ENCODE data around the gene NOL6. TPM values are rescaled to one million over a fixed set of nuclear protein-coding genes. Genes with fewer than 3 reads are reported as not detected.

Gene NOL6
- polyA plus RNA-seq, 1 donor (not counting 4 experiments of a cell fraction or from before 2014, with no cell fraction given) = 63.6 TPM

DNA sequence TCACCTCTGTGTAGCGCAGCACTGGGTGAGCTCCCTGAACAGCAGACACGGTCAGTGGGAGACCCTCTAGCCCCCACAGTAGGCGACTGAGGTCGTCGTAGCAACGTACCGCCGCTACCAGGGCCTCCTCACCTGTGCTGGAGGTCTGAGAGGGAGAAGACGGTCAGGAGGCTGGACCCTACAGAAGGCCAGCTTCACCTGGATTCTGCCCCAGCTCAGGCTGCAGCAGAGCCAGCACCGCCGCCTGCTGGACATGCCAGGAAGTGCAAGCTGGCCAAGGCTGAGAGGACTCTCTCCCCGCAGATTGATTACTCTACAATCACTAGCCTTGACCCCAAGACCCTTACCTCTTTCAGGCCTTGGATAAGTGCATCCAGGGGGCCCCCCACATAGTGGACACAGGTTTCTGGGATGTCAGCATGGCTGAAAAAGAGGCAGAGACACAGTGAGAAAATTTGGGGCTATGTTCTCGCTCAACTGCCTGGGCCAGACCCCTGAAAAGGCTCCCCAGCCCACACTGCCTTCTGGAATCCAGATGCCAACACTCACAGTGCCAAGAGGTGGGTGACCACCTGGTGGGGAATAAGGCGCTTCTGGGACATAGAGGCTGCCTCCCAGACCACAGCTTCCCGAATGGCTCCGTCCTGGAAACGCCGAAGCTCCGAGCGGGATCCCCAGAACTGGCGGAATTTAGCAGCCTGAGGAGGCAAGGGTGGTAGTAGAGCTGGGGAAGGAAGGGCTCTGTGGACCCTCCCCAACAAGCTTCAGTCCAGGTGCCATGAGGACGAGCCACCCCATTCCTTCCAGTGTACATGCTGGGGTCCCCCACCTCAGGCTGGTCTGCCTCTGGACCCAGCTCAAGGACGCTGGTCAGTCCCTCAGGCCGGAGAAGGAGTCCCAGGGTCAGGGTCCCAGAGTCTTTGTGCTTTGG is 6.9 kb downstream of the NOL6 start:
- peak; percentile 44 for FAIRE-seq
- Histone ChIP-seq H3K4me2 (ENCODE audit: control insufficient read depth, extremely low read depth, insufficient read depth, low read depth, low read length) (no peak overlapping the region), H3K79me2 (ENCODE audit: control insufficient read depth, insufficient read depth, low read length) (peaks cover 35% of the 10 kb centered on the region), H2AFZ (ENCODE audit: control insufficient read depth, low read length) (no peak overlapping the region), H3K9me1 (ENCODE audit: control insufficient read depth, extremely low read depth, insufficient read depth, low read length) (no peaks in the 10 kb centered on the region), H3K9me3 (ENCODE audit: control insufficient read depth, low read depth, low read length) (no peaks in the 10 kb centered on the region), H3K4me1 (ENCODE audit: control insufficient read depth, extremely low read depth, insufficient read depth, low read length) (peaks cover 53% of the 10 kb centered on the region), H3K36me3 (ENCODE audit: control insufficient read depth in 2 of 2, extremely low read depth in 1 of 2, insufficient read depth in 2 of 2, low read length in 2 of 2) (peaks cover 61 to 80% of the 10 kb centered on the region in 2 experiments), H3K27me3 (ENCODE audit: control insufficient read depth, extremely low read depth, insufficient read depth, low read length) (no peaks in the 10 kb centered on the region), H3K4me3 (ENCODE audit: control insufficient read depth in 2 of 3, extremely low read depth in 1 of 3, insufficient read depth in 2 of 3, low read depth in 1 of 3, low read length in 3 of 3) (no peak overlapping the region), H3K27ac (ENCODE audit: control insufficient read depth, insufficient read depth, low read length) (no peak overlapping the region), H3K9ac (ENCODE audit: control insufficient read depth, extremely low read depth, insufficient read depth, low read length) (no peak overlapping the region), H4K20me1 (ENCODE audit: control insufficient read depth, extremely low read depth, insufficient read depth, low read length) (no peaks in the 10 kb centered on the region)
- no peak for DNase-seq (ENCODE audit: low read depth, low spot score)
- dilution Hi-C loops (cut with MboI; ENCODE audit: extremely low pct_ligation_motif_present, low sequenced_read_pairs) = no loop called here
- TF ChIP-seq, protein P1, sequence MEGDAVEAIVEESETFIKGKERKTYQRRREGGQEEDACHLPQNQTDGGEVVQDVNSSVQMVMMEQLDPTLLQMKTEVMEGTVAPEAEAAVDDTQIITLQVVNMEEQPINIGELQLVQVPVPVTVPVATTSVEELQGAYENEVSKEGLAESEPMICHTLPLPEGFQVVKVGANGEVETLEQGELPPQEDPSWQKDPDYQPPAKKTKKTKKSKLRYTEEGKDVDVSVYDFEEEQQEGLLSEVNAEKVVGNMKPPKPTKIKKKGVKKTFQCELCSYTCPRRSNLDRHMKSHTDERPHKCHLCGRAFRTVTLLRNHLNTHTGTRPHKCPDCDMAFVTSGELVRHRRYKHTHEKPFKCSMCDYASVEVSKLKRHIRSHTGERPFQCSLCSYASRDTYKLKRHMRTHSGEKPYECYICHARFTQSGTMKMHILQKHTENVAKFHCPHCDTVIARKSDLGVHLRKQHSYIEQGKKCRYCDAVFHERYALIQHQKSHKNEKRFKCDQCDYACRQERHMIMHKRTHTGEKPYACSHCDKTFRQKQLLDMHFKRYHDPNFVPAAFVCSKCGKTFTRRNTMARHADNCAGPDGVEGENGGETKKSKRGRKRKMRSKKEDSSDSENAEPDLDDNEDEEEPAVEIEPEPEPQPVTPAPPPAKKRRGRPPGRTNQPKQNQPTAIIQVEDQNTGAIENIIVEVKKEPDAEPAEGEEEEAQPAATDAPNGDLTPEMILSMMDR (optimal IDR thresholded peaks at IDR 0.05 in 1 of 3, IDR thresholded peaks at IDR 0.05 in 1 of 3, conservative IDR thresholded peaks at IDR 0.05 in 1 of 3; ENCODE audit: extremely low read depth in 1 of 3, insufficient read depth in 2 of 3, low read length in 3 of 3) = peak in 2 of 3 experiments; percentile 98 to 100
- no peak for TF ChIP-seq EZH2 (IDR thresholded peaks at IDR 0.05; ENCODE audit: low read length)

DNA sequence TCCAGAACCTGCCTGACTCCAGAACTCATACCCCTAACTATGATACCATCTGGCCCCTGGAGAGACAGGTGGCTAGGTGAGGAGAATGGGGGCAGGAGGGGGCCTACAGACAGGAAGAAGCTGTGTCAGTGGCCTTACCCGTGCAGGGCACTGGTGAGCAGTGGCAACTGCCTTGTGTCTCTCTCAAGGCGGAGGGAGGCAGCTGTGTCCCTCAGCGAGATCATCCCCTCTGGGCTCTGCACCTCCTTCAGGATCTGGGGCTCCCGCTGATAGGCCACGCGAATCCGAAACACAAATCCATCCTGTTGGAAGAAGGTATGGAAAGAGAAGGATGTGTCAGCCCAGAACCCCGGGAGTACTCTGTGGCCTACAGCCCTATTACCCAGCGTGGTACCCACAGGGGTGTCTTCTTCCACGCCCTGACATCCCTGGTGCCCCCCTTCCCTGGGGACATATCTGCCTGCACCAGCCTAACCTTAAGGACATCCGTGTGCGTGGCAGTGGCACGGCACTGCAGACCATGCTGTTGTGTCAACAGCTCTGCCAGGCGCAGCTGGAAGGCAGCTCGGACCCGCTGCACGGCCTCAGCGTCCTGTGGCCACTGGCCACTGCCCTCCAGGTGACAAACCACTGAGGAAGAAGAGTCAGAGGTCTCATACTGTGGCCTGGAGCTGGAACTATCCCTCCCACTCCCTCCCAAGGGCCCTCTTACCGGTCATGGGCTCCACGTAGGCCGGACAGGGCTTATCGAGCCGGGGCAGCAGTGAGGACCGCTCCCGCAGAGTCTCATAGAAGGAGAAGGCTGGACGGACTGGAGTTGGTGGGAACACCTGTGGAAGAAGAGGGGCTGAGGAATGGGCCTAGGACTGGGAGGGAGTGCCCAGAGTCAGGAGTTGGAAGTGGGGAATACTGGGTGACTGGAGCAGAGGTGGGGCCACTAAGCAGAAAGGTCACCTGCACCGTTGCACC is 7.8 kb downstream of the NOL6 start:
- H3K9ac ChIP-seq (ENCODE audit: control insufficient read depth, extremely low read depth, insufficient read depth, low read length) = no peak overlapping the region
- no peaks in the 10 kb centered on the region for H3K27me3 ChIP-seq (ENCODE audit: control insufficient read depth, extremely low read depth, insufficient read depth, low read length)
- H3K36me3 ChIP-seq (ENCODE audit: control insufficient read depth in 2 of 2, extremely low read depth in 1 of 2, insufficient read depth in 2 of 2, low read length in 2 of 2) = peaks cover 59 to 82% of the 10 kb centered on the region in 2 experiments
- no peak overlapping the region for H2AFZ ChIP-seq (ENCODE audit: control insufficient read depth, low read length)
- H3K79me2 ChIP-seq (ENCODE audit: control insufficient read depth, insufficient read depth, low read length) = peaks cover 29% of the 10 kb centered on the region
- dilution Hi-C loops (cut with MboI; ENCODE audit: extremely low pct_ligation_motif_present, low sequenced_read_pairs) = no loop called here
- no peaks in the 10 kb centered on the region for H3K9me3 ChIP-seq (ENCODE audit: control insufficient read depth, low read depth, low read length)
- DNase-seq (ENCODE audit: low read depth, low spot score) (no peak), FAIRE-seq (peak; percentile 34)
- no peak overlapping the region for H3K4me2 ChIP-seq (ENCODE audit: control insufficient read depth, extremely low read depth, insufficient read depth, low read depth, low read length)
- no peak overlapping the region for H3K4me3 ChIP-seq (ENCODE audit: control insufficient read depth in 2 of 3, extremely low read depth in 1 of 3, insufficient read depth in 2 of 3, low read depth in 1 of 3, low read length in 3 of 3)
- no peak for TF ChIP-seq EZH2 (IDR thresholded peaks at IDR 0.05; ENCODE audit: low read length)
- TF ChIP-seq, protein P1 (optimal IDR thresholded peaks at IDR 0.05 in 1 of 3, IDR thresholded peaks at IDR 0.05 in 1 of 3, conservative IDR thresholded peaks at IDR 0.05 in 1 of 3; ENCODE audit: extremely low read depth in 1 of 3, insufficient read depth in 2 of 3, low read length in 3 of 3) = no peak
- no peaks in the 10 kb centered on the region for H4K20me1 ChIP-seq (ENCODE audit: control insufficient read depth, extremely low read depth, insufficient read depth, low read length)
- H3K27ac ChIP-seq (ENCODE audit: control insufficient read depth, insufficient read depth, low read length) = no peak overlapping the region
- no peaks in the 10 kb centered on the region for H3K9me1 ChIP-seq (ENCODE audit: control insufficient read depth, extremely low read depth, insufficient read depth, low read length)
- H3K4me1 ChIP-seq (ENCODE audit: control insufficient read depth, extremely low read depth, insufficient read depth, low read length) = peaks cover 53% of the 10 kb centered on the region
